SK-N-SH (cell line): Measurements from ENCODE around the gene LAMA4. TPM values are rescaled to one million over a fixed set of nuclear protein-coding genes. Genes with fewer than 3 reads are reported as not detected.

ENCODE experiments used
- CTCF ChIA-PET: fragments of 300-600, 350-600 bp; formaldehyde crosslinking; extraction: SDS; loops from one replicate; lab custom pipeline; 2021; lab: Yijun Ruan, JAX
- POLR2A ChIA-PET: fragments of 350-600 bp; sonication (Branson Sonifier 250); formaldehyde crosslinking; extraction: SDS; loops from one replicate; lab custom pipeline; 2020; ENCODE audit warnings: antibody characterized with exemption, inconsistent platforms; lab: Yijun Ruan, JAX
- DNase-seq: peaks from one replicate; pipeline ENCODE4 v3.0.0; 2012
- H2AFZ ChIP-seq: fragments of 200-600 bp; sonication (generic); 2 replicates; pipeline ENCODE4 v1.8.1; 2016; ENCODE audit warnings: antibody characterized with exemption, mild to moderate bottlenecking, low read depth
- H3F3A ChIP-seq: fragments of 200-600 bp; sonication (generic); replicated peaks from 2 replicates; pipeline ENCODE3; 2016; ENCODE audit warnings: antibody characterized with exemption, mild to moderate bottlenecking; ENCODE audit not compliant: insufficient read depth
- H3K27ac ChIP-seq, 2 experiments: fragments of 200-500 bp in 1 of 2; fragments of 200-600 bp in 1 of 2; sonication (Bioruptor generic) in 1 of 2; sonication (generic), shearing (Covaris generic) in 1 of 2; 2 replicates each; pipeline versions ENCODE4 v1.5.1 to v1.6.1; 2014 to 2016; ENCODE audit warnings: low read depth in 2 of 2, inconsistent platforms in 1 of 2, low read length in 1 of 2, mild to moderate bottlenecking in 1 of 2, mixed read lengths in 1 of 2
- H3K27me3 ChIP-seq: fragments of 200-600 bp; sonication (generic), shearing (Covaris generic); 2 replicates; pipeline ENCODE4 v1.6.1; 2016; ENCODE audit warnings: mixed run types; ENCODE audit not compliant: insufficient read depth
- H3K36me3 ChIP-seq, 2 experiments: fragments of 200-500 bp in 1 of 2; fragments of 200-600 bp in 1 of 2; sonication (Bioruptor generic) in 1 of 2; sonication (generic) in 1 of 2; replicated peaks in 1 of 2; 2 replicates each; pipeline versions ENCODE3 to v1.5.1; 2014 to 2016; ENCODE audit warnings: low read length in 1 of 2, mild to moderate bottlenecking in 1 of 2; ENCODE audit not compliant: insufficient read depth in 2 of 2, control insufficient read depth in 1 of 2
- H3K4me1 ChIP-seq, 2 experiments: fragments of 200-500 bp in 1 of 2; fragments of 200-600 bp in 1 of 2; sonication (Bioruptor generic) in 1 of 2; sonication (generic), shearing (Covaris generic) in 1 of 2; 2 replicates each; pipeline versions ENCODE4 v1.5.1 to v1.6.1; 2014 to 2016; ENCODE audit warnings: low read depth in 1 of 2, low read length in 1 of 2, mixed run types in 1 of 2; ENCODE audit not compliant: insufficient read depth in 2 of 2, control insufficient read depth in 1 of 2
- H3K4me2 ChIP-seq: fragments of 200-600 bp; sonication (generic), shearing (Covaris generic); 2 replicates; pipeline ENCODE4 v1.6.1; 2017; ENCODE audit warnings: mixed run types
- H3K4me3 ChIP-seq, 2 experiments: fragments of 200-500 bp in 1 of 2; fragments of 200-600 bp in 1 of 2; sonication (Bioruptor generic) in 1 of 2; sonication (generic), shearing (Covaris generic) in 1 of 2; 2 replicates each; pipeline versions ENCODE4 v1.5.1 to v1.8.1; 2014 to 2016; ENCODE audit warnings: low read depth in 2 of 2, inconsistent platforms in 1 of 2, low read length in 1 of 2, mild to moderate bottlenecking in 1 of 2, mixed read lengths in 1 of 2, moderate library complexity in 1 of 2
- H3K79me2 ChIP-seq: fragments of 200-600 bp; sonication (generic); 2 replicates; pipeline ENCODE4 v1.8.1; 2017; ENCODE audit warnings: mild to moderate bottlenecking; ENCODE audit not compliant: insufficient read depth
- H3K9ac ChIP-seq: fragments of 200-600 bp; sonication (generic); 2 replicates; pipeline ENCODE4 v1.6.1; 2017; ENCODE audit warnings: mixed run types
- H3K9me2 ChIP-seq: fragments of 200-600 bp; sonication (generic); 2 replicates; pipeline ENCODE4 v1.6.1; 2017; ENCODE audit warnings: mixed run types
- H3K9me3 ChIP-seq: fragments of 200-600 bp; sonication (generic); 2 replicates; pipeline ENCODE4 v1.6.1; 2017; ENCODE audit warnings: mixed run types, mild to moderate bottlenecking, moderate library complexity
- H4K20me1 ChIP-seq: fragments of 200-600 bp; sonication (generic); 2 replicates; pipeline ENCODE4 v1.6.1; 2017; ENCODE audit warnings: mild to moderate bottlenecking, mixed run types; ENCODE audit not compliant: insufficient read depth
- CHD2 ChIP-seq: fragments of 150-350 bp; IDR thresholded peaks from 2 replicates; pipeline ENCODE4 v1.6.1; 2018; ENCODE audit warnings: low read length; ENCODE audit not compliant: partially characterized antibody
- ELF1 ChIP-seq: IDR thresholded peaks from 2 replicates; pipeline ENCODE4 v1.4.0; 2012
- EP300 ChIP-seq, 2 experiments: IDR thresholded peaks; 2 replicates each; pipeline versions ENCODE4 v1.4.0 to v1.6.1; 2012; ENCODE audit warnings: borderline replicate concordance in 1 of 2, low read depth in 1 of 2, low read length in 1 of 2
- FOSL2 ChIP-seq: IDR thresholded peaks from 2 replicates; pipeline ENCODE4 v1.4.0; 2012; ENCODE audit warnings: low read depth, mild to moderate bottlenecking, moderate library complexity, borderline replicate concordance
- NFIC ChIP-seq: IDR thresholded peaks from 2 replicates; pipeline ENCODE4 v1.4.0; 2012; ENCODE audit warnings: borderline replicate concordance
- RAD21 ChIP-seq: IDR thresholded peaks from 2 replicates; pipeline ENCODE4 v1.6.1; 2012; ENCODE audit warnings: mild to moderate bottlenecking, low read length
- SMC3 ChIP-seq: IDR thresholded peaks from 2 replicates; pipeline ENCODE4 v1.6.1; 2012; ENCODE audit warnings: low read depth, low read length, improper control_type of control experiment
- TCF12 ChIP-seq: IDR thresholded peaks from 2 replicates; pipeline ENCODE4 v1.4.0; 2012
- WGBS: methylation state at CpG from one replicate; pipeline ENCODE4 v1.1.6; 2017; ENCODE audit warnings: low lambda C conversion rate; 5-methylcytosine and 5-hydroxymethylcytosine counted together
- polyA plus RNA-seq, 3 experiments: library from polyadenylated mRNA; depleted of rRNA; stranded (reverse); fragments of >200 nt; gene quantifications; 2 replicates each; pipeline ENCODE4 v1.2.3, GENCODE V29; 2012
- TF ChIP-seq, protein P1 (sequence below): fragments of 200-600 bp; sonication (generic); IDR thresholded peaks from 2 replicates; pipeline ENCODE4 v1.6.1; 2017; ENCODE audit warnings: antibody characterized with exemption, mild to moderate bottlenecking, moderate library complexity
- TF ChIP-seq, protein P2 (sequence below): IDR thresholded peaks from 2 replicates; pipeline ENCODE4; 2012
- TF ChIP-seq, protein P3 (sequence below): fragments of 150-350 bp; IDR thresholded peaks from 2 replicates; pipeline ENCODE4 v1.6.1; 2017; ENCODE audit warnings: antibody characterized with exemption, low read length, low read depth, borderline replicate concordance
- TF ChIP-seq, protein P4 (sequence below): fragments of 150-350 bp; IDR thresholded peaks from 2 replicates; pipeline ENCODE4 v1.6.1; 2016; ENCODE audit warnings: mild to moderate bottlenecking, low read depth, low read length

Gene LAMA4
- polyA plus RNA-seq, 1 of the 3 experiments (the other 2 are of a cell fraction): 9.4 TPM

DNA sequence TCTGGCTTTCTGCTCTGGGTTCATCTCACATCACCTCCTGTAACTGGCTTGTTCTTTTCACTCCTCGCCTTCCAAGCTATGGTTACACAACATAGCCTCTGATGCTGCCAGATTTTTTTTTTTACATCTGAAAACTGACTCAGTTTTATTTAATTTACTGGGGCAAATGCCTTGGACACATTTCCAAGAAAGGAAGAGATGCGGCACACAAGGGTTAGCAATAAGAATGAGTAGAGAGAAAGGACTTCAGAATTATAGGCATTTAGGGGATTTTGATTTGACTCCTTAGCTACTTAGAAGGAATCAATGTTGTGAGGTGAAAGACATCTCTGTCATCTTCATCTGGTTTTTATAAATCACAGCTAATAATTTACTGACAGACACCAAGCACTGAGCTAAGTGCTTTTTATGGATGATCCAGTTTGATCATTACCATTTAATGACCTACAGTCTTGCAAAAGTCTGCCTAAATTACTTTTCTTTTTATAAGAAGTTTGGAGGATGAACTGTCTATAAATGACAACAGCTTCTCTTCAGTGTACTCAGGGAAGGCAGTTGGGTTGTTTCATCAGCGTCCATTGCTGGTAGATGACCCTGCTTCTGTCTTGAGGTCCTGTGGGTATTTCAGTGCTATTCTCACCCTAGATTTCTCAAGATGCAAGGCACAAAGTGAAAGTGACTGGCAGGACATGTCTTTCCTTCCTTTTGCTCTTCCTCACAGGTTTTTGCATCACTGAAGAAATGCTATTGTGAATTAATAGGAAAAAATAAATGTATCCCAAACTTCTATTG is 31.1 kb downstream of the LAMA4 start:
- Histone ChIP-seq H3K79me2 (no peaks in the 10 kb centered on the region), H3K4me2 (peak overlapping the region; percentile 16; the same call in 1 of the 2 replicates), H3K4me1 (peaks cover 14 to 32% of the 10 kb centered on the region in 2 experiments), H3K9me2 (no peaks in the 10 kb centered on the region), H2AFZ (peak overlapping the region; percentile 12; the same call in 1 of the 2 replicates), H4K20me1 (no peaks in the 10 kb centered on the region), H3K9me3 (no peaks in the 10 kb centered on the region), H3K9ac (peak overlapping the region; percentile 49), H3K36me3 (no peaks in the 10 kb centered on the region), H3K27me3 (no peaks in the 10 kb centered on the region), H3K27ac (peak overlapping the region; percentile 83 to 86), H3F3A (peaks cover 28% of the 10 kb centered on the region), H3K4me3 (peak overlapping the region in 1 of 2 experiments; percentile 22; a peak in 1 of 4 replicates)
- POLR2A ChIA-PET: no interaction called here
- CTCF ChIA-PET: interaction anchor here (1.0 to 1.1 kb wide), 2 partner anchors 9 to 22 kb away, joined by 3 to 4 read pairs; no protein-coding TSS in a partner anchor
- TF ChIP-seq, protein P1, sequence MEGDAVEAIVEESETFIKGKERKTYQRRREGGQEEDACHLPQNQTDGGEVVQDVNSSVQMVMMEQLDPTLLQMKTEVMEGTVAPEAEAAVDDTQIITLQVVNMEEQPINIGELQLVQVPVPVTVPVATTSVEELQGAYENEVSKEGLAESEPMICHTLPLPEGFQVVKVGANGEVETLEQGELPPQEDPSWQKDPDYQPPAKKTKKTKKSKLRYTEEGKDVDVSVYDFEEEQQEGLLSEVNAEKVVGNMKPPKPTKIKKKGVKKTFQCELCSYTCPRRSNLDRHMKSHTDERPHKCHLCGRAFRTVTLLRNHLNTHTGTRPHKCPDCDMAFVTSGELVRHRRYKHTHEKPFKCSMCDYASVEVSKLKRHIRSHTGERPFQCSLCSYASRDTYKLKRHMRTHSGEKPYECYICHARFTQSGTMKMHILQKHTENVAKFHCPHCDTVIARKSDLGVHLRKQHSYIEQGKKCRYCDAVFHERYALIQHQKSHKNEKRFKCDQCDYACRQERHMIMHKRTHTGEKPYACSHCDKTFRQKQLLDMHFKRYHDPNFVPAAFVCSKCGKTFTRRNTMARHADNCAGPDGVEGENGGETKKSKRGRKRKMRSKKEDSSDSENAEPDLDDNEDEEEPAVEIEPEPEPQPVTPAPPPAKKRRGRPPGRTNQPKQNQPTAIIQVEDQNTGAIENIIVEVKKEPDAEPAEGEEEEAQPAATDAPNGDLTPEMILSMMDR: no peak
- TF ChIP-seq NFIC (peak; percentile 43; the same call in 1 of the 2 replicates), EP300 (IDR thresholded peaks at IDR 0.05; ENCODE audit: borderline replicate concordance in 1 of 2, low read depth in 1 of 2, low read length in 1 of 2) (peak in 1 of 2 experiments; percentile 54; a peak in 1 of 4 replicates), ELF1 (no peak), FOSL2 (peak; percentile 39; the same call in 1 of the 2 replicates), TCF12 (peak; percentile 56), SMC3 (no peak)
- TF ChIP-seq, protein P2, sequence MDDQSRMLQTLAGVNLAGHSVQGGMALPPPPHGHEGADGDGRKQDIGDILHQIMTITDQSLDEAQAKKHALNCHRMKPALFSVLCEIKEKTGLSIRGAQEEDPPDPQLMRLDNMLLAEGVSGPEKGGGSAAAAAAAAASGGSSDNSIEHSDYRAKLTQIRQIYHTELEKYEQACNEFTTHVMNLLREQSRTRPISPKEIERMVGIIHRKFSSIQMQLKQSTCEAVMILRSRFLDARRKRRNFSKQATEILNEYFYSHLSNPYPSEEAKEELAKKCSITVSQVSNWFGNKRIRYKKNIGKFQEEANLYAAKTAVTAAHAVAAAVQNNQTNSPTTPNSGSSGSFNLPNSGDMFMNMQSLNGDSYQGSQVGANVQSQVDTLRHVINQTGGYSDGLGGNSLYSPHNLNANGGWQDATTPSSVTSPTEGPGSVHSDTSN: peak; percentile 48
- DNase-seq: no peak
- 37% methylated on average over 3 of the region's 3 CpGs for WGBS

DNA sequence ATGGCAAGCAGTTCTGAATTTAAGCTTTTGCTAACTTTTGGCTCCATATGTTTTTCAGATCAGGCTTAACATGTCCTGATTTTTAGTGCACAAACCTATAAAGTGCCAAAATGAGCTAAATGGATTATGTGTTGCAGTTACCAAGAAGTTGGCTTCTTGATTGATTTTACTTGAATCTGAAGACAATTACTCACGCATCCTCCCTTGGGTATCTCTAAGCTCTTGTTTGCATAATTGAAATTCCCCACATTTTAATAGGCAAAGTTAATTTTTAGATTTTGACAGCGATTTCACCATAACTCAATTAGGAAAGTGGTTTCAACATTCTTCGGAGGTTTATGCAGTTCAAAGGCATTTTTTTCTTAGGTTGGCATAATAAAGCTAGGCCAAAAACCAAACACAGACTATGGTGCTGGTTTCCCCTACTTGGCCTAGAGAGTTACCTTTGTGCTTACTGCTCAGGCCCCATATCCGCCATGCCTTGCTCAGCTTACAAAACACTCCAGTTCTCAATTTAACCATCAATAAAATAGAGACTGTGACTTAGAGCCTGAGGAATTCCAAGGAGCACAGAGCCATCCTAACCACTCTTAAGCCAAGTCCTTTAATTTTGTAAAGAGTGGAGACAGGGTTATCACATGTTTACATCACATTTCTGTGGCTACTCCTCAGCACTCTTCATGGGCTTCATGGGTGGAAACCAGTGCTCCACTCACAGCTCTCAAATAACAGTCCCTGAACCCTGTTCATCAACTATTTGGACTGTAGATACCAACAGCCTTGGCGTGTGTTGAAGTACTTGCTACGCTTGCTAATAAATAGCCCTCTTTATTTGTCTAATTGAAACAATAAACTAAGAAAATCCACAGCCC is 32.1 kb downstream of the LAMA4 start:
- no peaks in the 10 kb centered on the region for H3K79me2 ChIP-seq
- POLR2A ChIA-PET: no interaction called here
- TF ChIP-seq CHD2 (no peak), FOSL2 (no peak), RAD21 (no peak), EP300 (IDR thresholded peaks at IDR 0.05; ENCODE audit: borderline replicate concordance in 1 of 2, low read depth in 1 of 2, low read length in 1 of 2) (peak; percentile 19 to 45; a peak in 1 of 4 replicates), TCF12 (peak; percentile 41), ELF1 (no peak)
- TF ChIP-seq, protein P1: no peak
- TF ChIP-seq, protein P2: 0 out of 2 replicates have a peak, but pooled peaks have one; percentile 38
- TF ChIP-seq, protein P3, sequence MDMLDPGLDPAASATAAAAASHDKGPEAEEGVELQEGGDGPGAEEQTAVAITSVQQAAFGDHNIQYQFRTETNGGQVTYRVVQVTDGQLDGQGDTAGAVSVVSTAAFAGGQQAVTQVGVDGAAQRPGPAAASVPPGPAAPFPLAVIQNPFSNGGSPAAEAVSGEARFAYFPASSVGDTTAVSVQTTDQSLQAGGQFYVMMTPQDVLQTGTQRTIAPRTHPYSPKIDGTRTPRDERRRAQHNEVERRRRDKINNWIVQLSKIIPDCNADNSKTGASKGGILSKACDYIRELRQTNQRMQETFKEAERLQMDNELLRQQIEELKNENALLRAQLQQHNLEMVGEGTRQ: no peak
- TF ChIP-seq, protein P4, sequence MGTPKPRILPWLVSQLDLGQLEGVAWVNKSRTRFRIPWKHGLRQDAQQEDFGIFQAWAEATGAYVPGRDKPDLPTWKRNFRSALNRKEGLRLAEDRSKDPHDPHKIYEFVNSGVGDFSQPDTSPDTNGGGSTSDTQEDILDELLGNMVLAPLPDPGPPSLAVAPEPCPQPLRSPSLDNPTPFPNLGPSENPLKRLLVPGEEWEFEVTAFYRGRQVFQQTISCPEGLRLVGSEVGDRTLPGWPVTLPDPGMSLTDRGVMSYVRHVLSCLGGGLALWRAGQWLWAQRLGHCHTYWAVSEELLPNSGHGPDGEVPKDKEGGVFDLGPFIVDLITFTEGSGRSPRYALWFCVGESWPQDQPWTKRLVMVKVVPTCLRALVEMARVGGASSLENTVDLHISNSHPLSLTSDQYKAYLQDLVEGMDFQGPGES: no peak

More for the DNA sequence above, 32.1 kb downstream of the LAMA4 start:
- H3K9me3 ChIP-seq: no peaks in the 10 kb centered on the region
- no peak for DNase-seq
- peak overlapping the region; percentile 49; the same call in 1 of the 2 replicates for H3K9ac ChIP-seq
- no peaks in the 10 kb centered on the region for H3K36me3 ChIP-seq
- peak overlapping the region; percentile 62 for H2AFZ ChIP-seq
- 71% methylated on average over 6 of the region's 6 CpGs for WGBS
- H3K27me3 ChIP-seq: no peaks in the 10 kb centered on the region
- no peak overlapping the region for H3K4me3 ChIP-seq
- peaks cover 28% of the 10 kb centered on the region for H3F3A ChIP-seq
- no peaks in the 10 kb centered on the region for H3K9me2 ChIP-seq
- H3K27ac ChIP-seq: peak overlapping the region; percentile 83 to 86
- no peaks in the 10 kb centered on the region for H4K20me1 ChIP-seq
- H3K4me1 ChIP-seq: peaks cover 19 to 27% of the 10 kb centered on the region in 2 experiments
- CTCF ChIA-PET: interaction anchor here (0.7 to 1.1 kb wide), 3 partner anchors 10 to 42 kb away, joined by 3 to 4 read pairs (median 4); no protein-coding TSS in a partner anchor
- peak overlapping the region; percentile 16; the same call in 1 of the 2 replicates for H3K4me2 ChIP-seq
